Measurements from ENCODE around the gene ELOVL1.

DNA sequence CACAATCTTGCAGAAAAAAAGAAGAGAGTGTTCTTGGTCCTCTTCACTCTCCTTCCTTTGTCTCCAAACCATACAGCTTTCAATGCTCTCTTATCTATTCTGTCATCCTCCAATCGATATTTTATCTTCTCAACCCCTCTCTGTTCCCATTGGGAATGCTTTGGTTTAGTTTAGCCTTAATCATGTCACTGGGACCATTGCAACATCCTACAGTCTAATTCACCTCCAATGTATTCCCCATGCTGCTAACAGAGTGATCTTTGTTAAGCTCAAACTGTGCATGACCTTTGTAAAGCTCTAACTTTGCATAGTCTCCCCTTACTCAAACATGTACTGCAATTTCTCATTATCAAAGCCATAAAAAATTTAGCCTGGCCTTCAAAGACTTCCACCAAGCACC, 27.3 kb downstream of the ELOVL1 start:
- TF ChIP-seq POLR2AphosphoS5 (IDR thresholded peaks at IDR 0.05; ENCODE audit: low read depth) (no peak), ZNF331 (CRISPR knock-in tag; IDR thresholded peaks at IDR 0.05; ENCODE audit: low read depth) (no peak)

Data from GM23338 (cell line).